ENCODE measurements around the gene PATJ. TPM values are rescaled to one million over a fixed set of nuclear protein-coding genes. Genes with fewer than 3 reads are reported as not detected.

PATJ gene
- total and polyA plus RNA-seq, 2 donors (not counting 3 experiments of a cell fraction or from before 2014, with no cell fraction given): 1.1 to 3.0 TPM

DNA sequence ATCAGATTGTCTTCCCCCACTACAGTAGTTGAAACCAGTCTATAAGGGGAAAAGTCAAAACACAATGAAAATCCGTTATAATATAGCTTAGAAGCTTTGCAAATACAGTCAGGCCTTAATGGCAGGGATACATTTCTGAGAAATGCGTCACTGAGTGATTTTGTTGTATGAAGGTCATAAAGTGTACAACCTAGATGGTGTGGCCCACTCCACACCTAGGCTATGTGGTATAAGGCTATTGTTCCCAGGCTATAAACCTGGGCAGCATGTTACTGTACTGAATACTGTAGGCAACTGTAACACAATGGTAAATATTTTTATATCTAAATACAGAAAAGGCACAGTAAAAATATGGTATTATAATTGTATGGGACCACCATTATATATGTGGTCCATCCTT is 264.4 kb downstream of the PATJ start:
- FAIRE-seq (no peak), DNase-seq (ENCODE audit: low read depth, low spot score) (no peak)
- no peaks in the 10 kb centered on the region for H3K36me3 ChIP-seq (ENCODE audit: control insufficient read depth in 2 of 2, extremely low read depth in 1 of 2, insufficient read depth in 2 of 2, low read length in 2 of 2)
- H3K27ac ChIP-seq (ENCODE audit: insufficient read depth, low read depth, low read length): no peak overlapping the region
- intact Hi-C loops (cut with micrococcal nuclease) (no loop called here), dilution Hi-C loops (cut with MboI; ENCODE audit: extremely low pct_ligation_motif_present, low sequenced_read_pairs) (no loop called here)
- H3K9ac ChIP-seq (replicated peaks; ENCODE audit: extremely low read depth, insufficient read depth, low read length): no peak overlapping the region
- CTCF ChIA-PET: interaction anchor here (1.4 to 1.6 kb wide), 3 partner anchors 8 to 24 kb away, joined by 3 to 5 read pairs (median 3); no protein-coding TSS in a partner anchor
- no peaks in the 10 kb centered on the region for H4K20me1 ChIP-seq (replicated peaks; ENCODE audit: control insufficient read depth, extremely low read depth, insufficient read depth, low read length)
- H3K27me3 ChIP-seq (ENCODE audit: control insufficient read depth in 2 of 2, insufficient read depth in 2 of 2, low read length in 2 of 2): no peaks in the 10 kb centered on the region
- POLR2A ChIA-PET: no interaction called here
- H3K9me1 ChIP-seq (replicated peaks; ENCODE audit: control insufficient read depth, extremely low read depth, insufficient read depth, low read length): no peaks in the 10 kb centered on the region
- no peaks in the 10 kb centered on the region for H3K4me1 ChIP-seq (ENCODE audit: control insufficient read depth, extremely low read depth, insufficient read depth, low read length)
- no peak overlapping the region for H2AFZ ChIP-seq (ENCODE audit: low read depth, low read length)
- no peak overlapping the region for H3K4me2 ChIP-seq (ENCODE audit: insufficient read depth, low read length)
- no peaks in the 10 kb centered on the region for H3K79me2 ChIP-seq (ENCODE audit: control insufficient read depth, insufficient read depth, low read length)
- no peak for TF ChIP-seq EZH2 (IDR thresholded peaks at IDR 0.05; ENCODE audit: borderline replicate concordance, low read depth, low read length, severe bottlenecking)
- no peak for TF ChIP-seq GATA2 (IDR thresholded peaks at IDR 0.05; ENCODE audit: insufficient read depth, insufficient read length, low read depth, low read length)
- TF ChIP-seq POLR2A (IDR thresholded peaks at IDR 0.05; ENCODE audit: low read depth, low read length): no peak
- no peak for TF ChIP-seq JUN (IDR thresholded peaks at IDR 0.05; ENCODE audit: borderline replicate concordance, insufficient read depth, insufficient read length, low read depth)
- TF ChIP-seq, protein P1, sequence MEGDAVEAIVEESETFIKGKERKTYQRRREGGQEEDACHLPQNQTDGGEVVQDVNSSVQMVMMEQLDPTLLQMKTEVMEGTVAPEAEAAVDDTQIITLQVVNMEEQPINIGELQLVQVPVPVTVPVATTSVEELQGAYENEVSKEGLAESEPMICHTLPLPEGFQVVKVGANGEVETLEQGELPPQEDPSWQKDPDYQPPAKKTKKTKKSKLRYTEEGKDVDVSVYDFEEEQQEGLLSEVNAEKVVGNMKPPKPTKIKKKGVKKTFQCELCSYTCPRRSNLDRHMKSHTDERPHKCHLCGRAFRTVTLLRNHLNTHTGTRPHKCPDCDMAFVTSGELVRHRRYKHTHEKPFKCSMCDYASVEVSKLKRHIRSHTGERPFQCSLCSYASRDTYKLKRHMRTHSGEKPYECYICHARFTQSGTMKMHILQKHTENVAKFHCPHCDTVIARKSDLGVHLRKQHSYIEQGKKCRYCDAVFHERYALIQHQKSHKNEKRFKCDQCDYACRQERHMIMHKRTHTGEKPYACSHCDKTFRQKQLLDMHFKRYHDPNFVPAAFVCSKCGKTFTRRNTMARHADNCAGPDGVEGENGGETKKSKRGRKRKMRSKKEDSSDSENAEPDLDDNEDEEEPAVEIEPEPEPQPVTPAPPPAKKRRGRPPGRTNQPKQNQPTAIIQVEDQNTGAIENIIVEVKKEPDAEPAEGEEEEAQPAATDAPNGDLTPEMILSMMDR (IDR thresholded peaks at IDR 0.05; ENCODE audit: extremely low read depth in 1 of 2, insufficient read depth in 1 of 2, low read depth in 1 of 2, low read length in 2 of 2): no peak
- no peak for TF ChIP-seq POLR2AphosphoS5 (IDR thresholded peaks at IDR 0.05; ENCODE audit: insufficient read depth, low read depth, low read length)
- TF ChIP-seq, protein P2, sequence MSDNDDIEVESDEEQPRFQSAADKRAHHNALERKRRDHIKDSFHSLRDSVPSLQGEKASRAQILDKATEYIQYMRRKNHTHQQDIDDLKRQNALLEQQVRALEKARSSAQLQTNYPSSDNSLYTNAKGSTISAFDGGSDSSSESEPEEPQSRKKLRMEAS (IDR thresholded peaks at IDR 0.05; ENCODE audit: insufficient read depth, insufficient read length): no peak
- no peak for TF ChIP-seq FOS (IDR thresholded peaks at IDR 0.05; ENCODE audit: borderline replicate concordance, insufficient read depth, low read length)
- no peak for TF ChIP-seq MYC (IDR thresholded peaks at IDR 0.05; ENCODE audit: low read depth, low read length)
- no peaks in the 10 kb centered on the region for H3K9me3 ChIP-seq (replicated peaks; ENCODE audit: control insufficient read depth, insufficient read depth, low read length)
- H3K4me3 ChIP-seq (replicated peaks in 1 of 3; ENCODE audit: insufficient read depth in 1 of 3, low read depth in 1 of 3, low read length in 3 of 3): no peak overlapping the region
- BruUV-seq (replicated peaks): no TSS peak

Data from endothelial cell of umbilical vein (primary cell).